DMS153 treated with DMSO at 0.1 percent for 48 hours (cell line): Measurements from ENCODE around the gene PLCL1.
"Not testable (repeated sequence)": the region's sequence is repeated elsewhere in the genome, so short reads cannot be mapped to it uniquely, and the experiment has no call there.

Source experiments
- DNase-seq: peaks from one replicate; lab custom pipeline; 2025; ENCODE audit not compliant: unreplicated experiment; lab: John Stamatoyannopoulos, UW

The PLCL1 gene

GRCh38 chr2:198161151-198161550 is 356.8 kb downstream of the PLCL1 start:
- DNase-seq, result no peak

- no peak for DNase-seq
These were observed 357.9 kb downstream of the PLCL1 start for GRCh38 chr2:198162276-198162675.

GRCh38 chr2:198164843-198165242 is 360.4 kb downstream of the PLCL1 start:
- no peak for DNase-seq

- no peak for DNase-seq
These were observed 360.9 kb downstream of the PLCL1 start for GRCh38 chr2:198165289-198165688.

- DNase-seq, result no peak
These were observed 363.0 kb downstream of the PLCL1 start for GRCh38 chr2:198167346-198167745.

GRCh38 chr2:198168651-198169050 is 364.3 kb downstream of the PLCL1 start:
- DNase-seq, result no peak

GRCh38 chr2:198173242-198173641 is 368.8 kb downstream of the PLCL1 start:
- DNase-seq, result no peak

GRCh38 chr2:198173864-198174263 is 369.5 kb downstream of the PLCL1 start:
- DNase-seq, result no peak

- no peak for DNase-seq
These were observed 370.9 kb downstream of the PLCL1 start for GRCh38 chr2:198175271-198175670.

GRCh38 chr2:198177040-198177439 is 372.6 kb downstream of the PLCL1 start:
- no peak for DNase-seq

- no peak for DNase-seq
These were observed 374.4 kb downstream of the PLCL1 start for GRCh38 chr2:198178766-198179165.

- DNase-seq, result no peak
These were observed 381.9 kb downstream of the PLCL1 start for GRCh38 chr2:198186257-198186656.

GRCh38 chr2:198187841-198188240 is 383.4 kb downstream of the PLCL1 start:
- DNase-seq, result no peak

- no peak for DNase-seq
These were observed 384.6 kb downstream of the PLCL1 start for GRCh38 chr2:198188982-198189381.

- DNase-seq, result no peak
These were observed 387.3 kb downstream of the PLCL1 start for GRCh38 chr2:198191651-198192050.

- not testable (repeated sequence) for DNase-seq
These were observed 392.2 kb downstream of the PLCL1 start for GRCh38 chr2:198196556-198196955.
